C4-2B (cell line): ENCODE measurements around the gene RAD17.

Experiments
- H3K27ac ChIP-seq: fragments of 450-650 bp; 2 replicates; pipeline ENCODE4 v1.5.1; 2017
- ZFX ChIP-seq: fragments of 450-650 bp; IDR thresholded peaks from 2 replicates; pipeline ENCODE4 v1.6.1; 2017
- TF ChIP-seq, protein P1 (sequence below): fragments of 450-650 bp; conservative IDR thresholded peaks from 2 replicates; pipeline ENCODE4 v1.5.1; 2017; ENCODE audit warnings: mild to moderate bottlenecking

Gene RAD17

DNA sequence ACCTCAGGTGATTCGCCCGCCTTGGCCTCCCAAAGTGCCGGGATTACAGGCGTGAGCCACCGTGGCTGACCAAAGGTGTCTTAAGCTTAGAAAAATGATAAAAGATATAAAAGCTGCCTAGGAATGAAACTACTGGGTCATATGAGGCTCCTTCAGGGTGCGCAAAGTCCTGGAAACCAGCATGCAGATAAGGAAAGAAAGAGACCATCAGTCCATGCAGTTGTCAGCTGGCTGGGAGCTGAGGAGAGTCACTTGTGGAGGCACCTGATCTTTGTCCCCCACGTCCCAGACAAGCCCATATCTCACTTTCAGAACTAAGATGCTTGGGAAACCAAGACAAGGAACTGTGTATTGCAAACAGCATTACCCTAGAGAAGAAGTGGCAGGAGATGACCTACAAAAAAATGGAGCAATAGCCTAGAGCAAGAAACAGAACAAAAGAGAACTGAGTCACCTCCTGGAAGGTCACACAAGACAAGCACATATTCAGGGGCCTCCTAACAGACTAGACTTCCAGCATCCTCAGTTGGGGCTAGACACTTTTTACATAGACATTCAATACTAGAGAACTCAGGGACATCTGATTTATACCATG, 34.2 kb upstream of the RAD17 start:
- no peak overlapping the region for H3K27ac ChIP-seq
- TF ChIP-seq ZFX = no peak
- TF ChIP-seq, protein P1, sequence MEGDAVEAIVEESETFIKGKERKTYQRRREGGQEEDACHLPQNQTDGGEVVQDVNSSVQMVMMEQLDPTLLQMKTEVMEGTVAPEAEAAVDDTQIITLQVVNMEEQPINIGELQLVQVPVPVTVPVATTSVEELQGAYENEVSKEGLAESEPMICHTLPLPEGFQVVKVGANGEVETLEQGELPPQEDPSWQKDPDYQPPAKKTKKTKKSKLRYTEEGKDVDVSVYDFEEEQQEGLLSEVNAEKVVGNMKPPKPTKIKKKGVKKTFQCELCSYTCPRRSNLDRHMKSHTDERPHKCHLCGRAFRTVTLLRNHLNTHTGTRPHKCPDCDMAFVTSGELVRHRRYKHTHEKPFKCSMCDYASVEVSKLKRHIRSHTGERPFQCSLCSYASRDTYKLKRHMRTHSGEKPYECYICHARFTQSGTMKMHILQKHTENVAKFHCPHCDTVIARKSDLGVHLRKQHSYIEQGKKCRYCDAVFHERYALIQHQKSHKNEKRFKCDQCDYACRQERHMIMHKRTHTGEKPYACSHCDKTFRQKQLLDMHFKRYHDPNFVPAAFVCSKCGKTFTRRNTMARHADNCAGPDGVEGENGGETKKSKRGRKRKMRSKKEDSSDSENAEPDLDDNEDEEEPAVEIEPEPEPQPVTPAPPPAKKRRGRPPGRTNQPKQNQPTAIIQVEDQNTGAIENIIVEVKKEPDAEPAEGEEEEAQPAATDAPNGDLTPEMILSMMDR = no peak

DNA sequence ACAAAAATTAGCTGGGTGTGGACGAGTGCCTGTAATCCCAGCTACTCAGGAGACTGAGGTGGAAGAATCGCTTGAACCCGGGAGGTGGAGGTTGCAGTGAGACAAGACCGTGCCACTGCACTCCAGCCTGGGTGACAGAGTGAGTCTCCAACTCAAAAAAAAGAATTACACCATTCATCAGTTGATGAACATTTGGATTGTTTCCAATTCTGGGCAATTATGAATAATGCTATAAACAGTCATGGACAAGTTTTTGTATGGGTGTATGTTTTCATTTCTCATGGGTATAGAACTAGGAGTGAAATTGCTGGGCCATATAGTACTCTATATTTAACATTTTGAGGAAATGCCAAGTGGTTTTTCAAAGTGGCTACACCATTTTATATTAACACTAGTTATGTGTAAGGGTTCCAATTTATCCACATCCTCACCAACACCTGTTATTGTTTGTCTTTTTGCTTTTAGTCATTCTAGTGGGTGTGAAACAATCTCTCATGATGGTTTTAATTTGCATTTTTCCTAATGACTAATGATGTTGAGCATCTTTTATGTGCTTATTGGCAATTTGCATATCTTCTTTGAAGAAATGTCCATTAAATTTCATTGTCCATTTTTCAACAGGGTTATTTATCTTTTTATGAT, 28.0 kb upstream of the RAD17 start:
- TF ChIP-seq, protein P1 = no peak
- no peak for TF ChIP-seq ZFX

DNA sequence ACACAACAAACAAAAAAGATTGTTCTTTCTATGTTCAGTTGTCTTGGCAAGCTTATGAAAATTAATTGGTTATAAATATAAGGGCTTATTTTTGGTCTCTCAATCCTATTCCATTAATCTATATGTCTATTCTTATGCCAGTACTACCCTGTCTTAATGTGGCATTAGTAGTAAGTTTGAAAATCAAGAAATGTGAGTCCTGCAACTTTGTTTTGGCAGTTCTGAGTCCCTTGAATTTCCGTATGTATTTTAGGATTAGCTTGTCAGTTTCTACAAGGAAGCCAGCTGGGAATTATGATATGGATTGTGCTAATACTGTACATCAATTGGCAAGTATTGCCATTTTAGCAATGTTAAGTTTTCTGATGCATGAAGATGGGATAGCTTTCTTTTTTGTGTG, 26.5 kb upstream of the RAD17 start:
- TF ChIP-seq, protein P1 = no peak
- no peak for TF ChIP-seq ZFX

More for the DNA sequence above, 28.0 kb upstream of the RAD17 start:
- H3K27ac ChIP-seq = no peak overlapping the region

DNA sequence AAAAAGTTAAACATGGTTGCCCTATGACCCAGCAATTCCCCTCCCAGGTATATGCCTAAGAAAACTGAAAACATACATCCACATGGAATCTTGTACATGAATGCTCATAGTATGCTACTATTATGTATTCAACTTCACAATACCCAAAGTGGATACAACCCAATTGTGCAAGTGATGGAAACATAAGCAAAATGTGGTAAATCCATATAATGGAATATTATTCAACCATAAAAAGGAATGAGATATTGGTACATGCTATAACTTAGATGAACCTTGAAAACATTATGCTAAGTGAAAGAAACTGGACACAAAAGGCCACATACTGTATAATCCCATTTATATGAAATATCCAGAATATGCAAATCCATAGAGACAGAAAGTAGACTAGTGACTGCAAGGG, 19.0 kb upstream of the RAD17 start:
- TF ChIP-seq ZFX = no peak
- TF ChIP-seq, protein P1 = no peak

More for the DNA sequence above, 26.5 kb upstream of the RAD17 start:
- H3K27ac ChIP-seq = peak overlapping the region; percentile 49

DNA sequence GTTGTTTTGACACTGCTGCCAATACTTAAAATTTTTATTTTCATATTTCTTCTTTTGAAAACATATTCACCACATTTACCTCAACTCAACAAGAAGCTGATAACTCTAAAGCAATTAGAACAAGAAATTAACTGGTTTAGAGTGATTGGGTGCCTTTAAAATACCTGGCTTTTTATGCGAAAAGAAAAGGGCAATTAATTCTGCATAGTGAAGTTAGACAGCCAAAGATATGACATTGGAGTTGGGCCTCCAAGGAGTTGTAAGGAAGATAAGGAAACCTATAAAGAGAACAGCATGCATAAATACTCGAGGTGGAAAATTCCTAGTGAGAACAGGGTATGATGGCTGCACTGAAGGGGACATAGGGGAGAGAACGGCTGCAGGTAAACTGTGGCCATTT, 9.9 kb upstream of the RAD17 start:
- H3K27ac ChIP-seq = no peak overlapping the region
- TF ChIP-seq, protein P1 = no peak
- no peak for TF ChIP-seq ZFX

More for the DNA sequence above, 19.0 kb upstream of the RAD17 start:
- H3K27ac ChIP-seq = no peak overlapping the region

DNA sequence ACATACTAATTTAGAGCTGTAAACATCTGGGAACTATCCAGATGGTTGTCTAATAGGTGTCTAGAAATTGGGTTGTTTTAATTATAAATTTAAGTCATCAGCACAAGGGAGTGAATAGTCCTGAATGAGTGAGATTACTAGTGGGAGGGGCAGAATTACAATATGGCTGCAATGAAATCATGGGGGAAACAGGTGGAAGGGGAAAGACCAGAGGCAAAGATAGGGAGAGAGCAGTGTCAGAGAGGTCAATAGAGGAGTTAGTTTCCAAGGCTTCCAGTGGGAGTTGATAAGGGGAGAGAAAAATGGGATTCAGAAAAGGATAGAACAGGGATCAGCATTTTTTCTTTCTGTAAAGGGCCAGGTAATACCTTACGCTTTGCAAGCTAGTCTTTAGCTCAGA, 9.2 kb upstream of the RAD17 start:
- TF ChIP-seq, protein P1 = no peak
- no peak for TF ChIP-seq ZFX
- no peak overlapping the region for H3K27ac ChIP-seq

DNA sequence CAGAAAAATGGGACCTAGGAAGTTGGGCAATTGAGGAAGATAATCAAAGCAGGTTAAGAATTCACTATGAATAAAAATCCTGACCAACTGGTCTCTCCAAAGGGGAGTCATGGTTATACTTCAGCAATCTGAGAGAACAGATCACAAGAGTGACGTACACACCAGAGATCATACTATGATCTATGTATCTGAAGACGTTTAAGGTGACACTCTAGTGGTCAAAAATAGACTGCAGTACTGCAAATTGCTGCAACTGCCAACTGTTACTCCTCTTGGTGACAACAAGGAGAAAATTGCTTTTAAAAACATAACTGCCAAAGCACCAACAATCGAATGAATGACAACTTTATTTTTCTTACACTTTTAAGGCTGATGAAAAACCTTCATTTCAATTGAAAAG, 5.2 kb upstream of the RAD17 start:
- TF ChIP-seq ZFX = no peak
- TF ChIP-seq, protein P1 = peak; percentile 60
- no peak overlapping the region for H3K27ac ChIP-seq
